HG03565 (cell line): Measurements from ENCODE around the gene OR1J1.

ENCODE experiments used
- ATAC-seq: cut with Tn5 transposase; IDR thresholded peaks from one replicate; pipeline ENCODE4 v1.9.1; 2021; ENCODE audit warnings: mild to moderate bottlenecking, moderate library complexity; ENCODE audit not compliant: unreplicated experiment

The OR1J1 gene

GRCh38 chr9:122477826-122478225 lies at the start of gene OR1J1:
TSS of gene OR1J1 (minus strand) at chr9:122477926. CDS start at chr9:122477926, 0 bp downstream.
- ATAC-seq: no peak

GRCh38 chr9:122527193-122527592 lies 49.5 kb upstream of the OR1J1 start, which contains the start of gene OR1N1:
TSS of gene OR1N1 (minus strand) at chr9:122527293. CDS start at chr9:122527293, 0 bp downstream.
- ATAC-seq: no peak

GRCh38 chr9:122526602-122527001 lies 48.9 kb upstream of the OR1J1 start:
- ATAC-seq: no peak

- ATAC-seq: no peak
Measured at GRCh38 chr9:122519376-122519775, 41.6 kb upstream of the OR1J1 start.

GRCh38 chr9:122518841-122519240 lies 41.1 kb upstream of the OR1J1 start, which contains the start of gene OR1J4:
TSS of gene OR1J4 (plus strand) at chr9:122519141. CDS start at chr9:122519141, 0 bp downstream.
- no peak for ATAC-seq

DNA sequence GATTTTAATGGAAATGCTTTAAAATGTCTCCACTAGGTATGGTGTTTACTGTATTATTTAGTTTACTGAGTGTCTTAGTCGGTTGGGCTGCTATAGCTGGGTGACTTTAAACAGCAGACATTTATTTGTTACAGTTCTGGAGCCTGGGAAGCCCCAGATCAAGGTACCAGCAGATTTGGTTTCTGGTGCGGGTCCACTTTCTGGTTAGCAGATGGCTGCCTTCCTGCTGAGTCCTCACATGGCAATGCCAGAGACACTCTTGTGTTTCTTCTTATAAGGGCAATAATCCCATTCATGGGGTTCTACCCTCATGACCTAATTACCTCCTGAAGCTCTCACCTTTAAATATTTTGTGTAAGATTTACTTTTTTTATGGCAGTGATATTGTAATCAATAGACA lies 40.5 kb upstream of the OR1J1 start:
- ATAC-seq: no peak

DNA sequence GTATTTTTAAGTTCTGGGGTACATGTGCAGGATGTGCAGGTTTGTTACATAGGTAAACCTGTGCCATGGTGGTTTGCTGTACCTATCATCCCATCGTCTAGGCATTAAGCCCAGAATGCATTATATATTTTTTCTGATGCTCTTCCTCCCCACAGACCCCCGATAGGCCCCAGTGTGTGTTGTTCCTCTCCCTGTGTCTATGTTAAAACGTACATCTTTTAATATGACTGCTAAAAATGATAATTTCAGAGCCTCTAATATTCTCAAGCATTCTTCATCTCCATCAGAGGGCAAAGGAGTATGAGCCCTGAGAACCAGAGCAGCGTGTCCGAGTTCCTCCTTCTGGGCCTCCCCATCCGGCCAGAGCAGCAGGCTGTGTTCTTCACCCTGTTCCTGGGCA lies 32.8 kb upstream of the OR1J1 start, which contains the start of gene OR1J2:
Gene OR1J2, plus strand, starts transcription at position 301 of the 400 bp plus-strand sequence. Its CDS starts 0 bp downstream, at position 301.
- no peak for ATAC-seq

- no peak for ATAC-seq
Measured at GRCh38 chr9:122506964-122507363, 29.2 kb upstream of the OR1J1 start.

GRCh38 chr9:122498883-122499288 lies 21.2 kb upstream of the OR1J1 start:
- ATAC-seq: no peak

- ATAC-seq: no peak
Measured at GRCh38 chr9:122479062-122479461, 1.3 kb upstream of the OR1J1 start.

GRCh38 chr9:122477346-122477745 lies 380 bp downstream of the OR1J1 start:
- no peak for ATAC-seq

DNA sequence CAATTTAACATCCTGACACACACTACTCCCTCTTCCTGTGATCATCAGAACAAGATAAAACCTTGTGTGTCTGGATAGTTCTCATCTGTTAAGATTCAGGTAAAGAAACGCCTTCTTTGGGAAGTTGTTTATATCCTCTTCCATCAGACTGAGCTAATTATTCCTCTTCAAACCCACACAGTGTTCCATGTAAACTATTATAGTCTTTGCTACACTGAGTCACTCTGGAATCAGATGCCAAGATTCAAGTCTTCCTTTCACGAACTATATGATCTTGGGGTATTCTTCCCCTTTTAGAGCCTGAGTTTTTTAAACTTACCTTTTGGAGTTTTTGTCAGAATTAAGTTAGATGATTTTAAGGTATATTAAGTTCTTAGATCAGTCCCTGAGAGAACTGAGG lies 2.0 kb downstream of the OR1J1 start:
- no peak for ATAC-seq

GRCh38 chr9:122474561-122474960 lies 3.2 kb downstream of the OR1J1 start:
- no peak for ATAC-seq

GRCh38 chr9:122468735-122469134 lies 9.0 kb downstream of the OR1J1 start:
- no peak for ATAC-seq

DNA sequence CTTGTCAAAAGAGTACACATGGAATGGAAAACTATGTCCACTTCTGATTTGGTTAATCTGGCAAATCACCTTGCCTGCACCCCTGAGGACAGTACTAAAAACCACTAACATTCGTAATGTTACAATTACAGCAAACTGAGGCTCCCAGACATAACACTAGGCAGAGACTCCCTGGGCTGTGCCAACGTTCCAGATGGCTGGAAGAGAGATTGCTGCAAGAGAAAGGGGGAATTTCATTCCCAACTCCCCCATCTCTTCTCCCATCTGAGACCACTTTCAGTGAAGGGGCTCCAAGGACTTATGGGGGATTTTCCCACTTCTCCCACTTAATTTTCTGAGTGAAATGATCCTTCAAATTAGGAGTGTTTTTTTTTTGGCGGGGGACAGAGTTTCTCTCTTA lies 11.3 kb downstream of the OR1J1 start:
- no peak for ATAC-seq

DNA sequence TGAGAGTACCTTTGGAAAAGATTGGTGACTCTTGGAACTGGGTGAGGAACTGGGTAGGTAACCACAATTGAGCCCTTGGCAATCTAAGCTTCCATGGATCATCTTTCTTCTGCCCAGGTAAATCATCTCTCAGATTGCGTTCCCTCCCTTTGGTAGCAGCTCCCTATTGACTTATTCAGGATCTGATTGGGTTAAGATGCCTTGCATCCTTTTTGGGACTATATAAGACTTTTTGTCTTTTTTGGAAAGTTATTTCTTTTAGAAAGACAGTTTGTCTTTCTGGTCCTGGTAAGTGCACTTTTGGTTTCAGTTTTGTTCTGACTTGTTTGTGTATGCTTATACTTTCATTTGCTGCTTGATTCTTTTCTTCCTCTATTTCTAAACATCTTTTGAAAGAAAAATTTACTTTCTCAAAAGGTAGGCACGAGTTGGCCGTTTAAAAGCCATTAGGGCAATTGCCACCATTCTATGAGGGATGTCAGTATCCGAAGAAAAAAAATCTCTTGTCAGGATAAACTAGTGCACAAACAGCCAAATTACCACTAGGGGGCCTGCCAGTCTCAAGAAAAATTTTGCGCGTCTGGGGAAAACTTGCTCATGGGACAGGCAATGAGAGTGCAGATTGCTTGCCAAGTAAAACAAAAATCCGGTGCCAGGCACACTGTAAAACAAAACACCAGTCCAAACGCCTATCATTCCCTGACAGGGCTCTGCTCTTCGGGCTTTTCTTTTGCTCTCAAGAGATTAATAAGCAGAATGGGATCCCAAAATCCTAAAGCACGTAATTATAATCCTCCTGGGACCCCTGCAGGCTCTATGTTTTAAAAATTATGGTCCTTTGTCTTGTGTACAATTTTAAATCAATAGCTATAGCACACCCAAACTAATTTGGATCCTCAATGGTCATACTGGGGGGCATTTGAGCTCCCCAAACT lies 12.8 kb downstream of the OR1J1 start:
- peak; percentile 47 for ATAC-seq

DNA sequence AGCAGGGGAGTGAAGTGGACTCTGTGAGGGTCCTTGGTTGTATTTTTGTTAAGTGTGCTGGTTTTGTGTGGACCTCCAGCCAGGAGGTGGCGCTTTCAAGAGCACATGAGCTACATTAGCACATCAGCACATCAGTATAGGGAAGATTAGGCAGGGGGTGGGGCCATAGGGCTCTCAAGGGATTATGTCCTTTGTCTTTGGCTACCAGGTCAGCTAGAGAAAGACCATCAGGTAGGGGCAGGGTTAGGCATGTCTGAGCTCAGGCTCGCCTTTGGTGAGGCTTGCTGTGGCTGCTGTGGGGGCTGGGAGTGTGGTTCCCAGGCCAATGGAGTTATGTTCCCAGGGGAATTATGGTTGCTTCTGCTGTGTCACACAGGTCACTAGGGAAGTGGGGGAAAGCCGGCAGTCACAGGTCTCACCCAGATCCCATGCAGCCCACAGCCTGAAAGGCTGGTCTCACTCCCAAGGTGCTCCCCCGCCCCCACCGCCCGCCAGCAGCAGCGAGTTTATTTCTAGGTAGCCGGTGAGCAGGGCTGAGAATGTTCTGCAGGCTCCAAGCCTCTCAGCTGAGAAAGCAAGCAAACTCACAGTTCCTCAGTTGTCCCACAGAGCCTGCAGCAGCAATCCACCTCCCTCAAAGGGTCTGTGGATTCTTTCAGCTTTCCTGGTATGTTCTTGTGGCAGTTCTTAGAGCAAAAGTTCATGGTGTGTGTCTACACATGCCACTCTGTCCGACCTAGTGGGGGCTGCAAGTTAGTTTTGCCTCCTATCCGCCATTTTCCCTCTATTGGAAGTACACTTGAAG lies 13.7 kb downstream of the OR1J1 start:
- ATAC-seq: peak; percentile 69

DNA sequence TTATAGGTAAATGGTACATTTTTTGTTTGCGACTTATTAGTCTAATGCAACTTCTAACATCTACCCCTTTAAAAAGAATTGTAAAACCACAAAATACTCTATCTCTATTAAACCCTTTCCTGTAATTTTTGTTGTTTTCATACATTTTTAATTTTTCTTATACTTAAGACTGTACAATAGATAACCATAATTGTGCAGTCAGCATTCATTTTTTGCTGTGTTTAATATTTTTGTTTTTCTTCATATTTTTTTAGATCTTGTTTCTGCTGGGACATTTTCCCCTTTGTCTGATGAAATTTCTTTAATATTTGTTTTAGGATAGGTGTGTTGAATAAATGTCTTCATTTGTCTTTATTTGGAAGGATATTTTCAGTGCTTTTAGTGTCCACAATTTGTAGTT lies 19.9 kb downstream of the OR1J1 start:
- ATAC-seq: no peak

DNA sequence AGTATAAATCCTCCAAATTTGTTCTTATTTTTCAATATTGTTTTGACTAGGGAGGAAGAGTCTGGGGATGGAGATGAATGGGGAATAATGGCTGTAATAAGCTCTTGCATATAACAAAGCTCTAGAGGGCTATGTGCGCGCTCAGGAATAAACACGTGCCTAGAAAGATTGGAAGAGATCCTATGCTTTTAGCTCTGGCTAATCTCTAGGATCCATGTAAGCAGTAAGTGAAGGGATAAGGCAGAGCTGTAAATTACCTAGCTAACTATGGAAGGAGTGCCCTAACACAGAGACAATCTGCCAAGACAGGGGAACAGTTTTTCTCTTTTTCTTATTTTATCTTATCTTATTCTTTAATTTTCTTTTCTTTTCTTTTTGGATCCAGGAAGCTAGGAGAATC lies 21.6 kb downstream of the OR1J1 start:
- ATAC-seq: no peak

DNA sequence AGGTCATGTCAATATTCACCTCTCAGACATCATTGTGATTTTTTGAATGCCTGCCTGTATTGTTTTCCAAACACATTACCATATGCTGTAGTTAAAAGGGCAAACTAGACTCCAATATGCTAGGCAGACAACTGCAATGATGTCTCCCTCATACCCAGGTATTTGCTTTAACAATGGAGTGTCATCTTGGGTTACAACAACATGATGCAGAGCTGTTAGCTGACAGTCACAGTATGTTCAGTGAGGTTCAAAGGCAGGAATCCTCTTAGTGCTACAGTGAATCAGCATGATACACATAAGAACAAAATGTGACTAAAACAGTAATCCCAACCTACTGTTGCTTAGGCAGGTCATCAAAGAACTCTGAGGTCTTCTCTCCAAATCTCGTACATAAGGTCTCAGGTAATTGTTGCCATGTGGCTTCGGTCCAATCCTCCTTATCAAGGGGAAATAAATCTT lies 24.0 kb downstream of the OR1J1 start:
- no peak for ATAC-seq

DNA sequence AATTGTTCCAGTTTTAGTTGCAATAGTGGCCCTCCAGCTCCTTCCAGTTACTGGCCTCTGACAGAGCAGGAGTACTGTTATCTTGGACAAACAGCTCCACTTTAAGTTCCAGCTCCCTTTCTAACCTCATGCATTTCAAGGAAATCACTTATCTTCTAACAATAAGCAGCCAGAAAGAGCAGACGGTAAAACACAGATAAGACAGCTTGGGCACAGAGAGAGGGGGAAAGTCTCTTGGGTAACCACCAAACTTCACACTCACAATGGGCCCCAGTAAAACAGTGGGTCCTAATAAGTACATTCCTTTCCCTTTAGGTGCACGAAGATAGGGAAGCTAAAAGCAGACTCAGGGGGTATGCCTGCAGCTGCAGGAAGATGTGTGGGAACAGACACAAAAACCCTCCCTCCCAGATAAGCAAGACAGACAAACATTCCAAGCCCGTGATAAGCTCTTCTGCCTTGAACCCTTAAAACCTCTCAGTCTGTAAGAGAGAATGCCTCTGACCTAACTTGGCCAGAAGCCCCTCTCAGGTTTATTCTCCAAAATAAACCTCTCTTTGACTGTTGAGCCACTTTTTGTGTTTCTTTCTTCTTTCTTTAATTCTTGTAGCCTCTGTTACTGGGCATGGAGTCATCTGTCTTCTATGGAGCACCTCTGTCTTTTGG lies 30.8 kb downstream of the OR1J1 start:
- ATAC-seq: no peak
